ENCODE measurements around the gene ATP2B2.

ATP2B2 gene

GRCh38 chr3:10404377-10404776, 101.0 kb downstream of the ATP2B2 start:
- no peak overlapping the region for H3K9ac ChIP-seq (ENCODE audit: low read length)

GRCh38 chr3:10401990-10402761, 103.2 kb downstream of the ATP2B2 start:
- no peaks in the 10 kb centered on the region for H3K79me2 ChIP-seq (ENCODE audit: low read length)
- no peaks in the 10 kb centered on the region for H3K27me3 ChIP-seq (ENCODE audit: low read depth, low read length)
- H3K4me1 ChIP-seq (ENCODE audit: low read length) = no peaks in the 10 kb centered on the region
- no peaks in the 10 kb centered on the region for H3K36me3 ChIP-seq (replicated peaks; ENCODE audit: low read depth, low read length)
- H3K4me3 ChIP-seq (ENCODE audit: low read length) = no peak overlapping the region
- no peak overlapping the region for H3K4me2 ChIP-seq (ENCODE audit: low read length)
- no peak for TF ChIP-seq CTCF (IDR thresholded peaks at IDR 0.05; ENCODE audit: low read depth, low read length)
- no peak for TF ChIP-seq EZH2phosphoT487 (IDR thresholded peaks at IDR 0.05; ENCODE audit: low read depth)
- no peak overlapping the region for H3K27ac ChIP-seq (ENCODE audit: low read length)
- no peaks in the 10 kb centered on the region for H4K20me1 ChIP-seq (ENCODE audit: insufficient read depth, low read length)
- H2AFZ ChIP-seq (ENCODE audit: low read depth, low read length) = no peak overlapping the region
- H3K9ac ChIP-seq (ENCODE audit: low read length) = no peak overlapping the region
- H3K9me3 ChIP-seq (ENCODE audit: insufficient read depth, low read length) = no peaks in the 10 kb centered on the region

More at GRCh38 chr3:10404377-10404776, 101.0 kb downstream of the ATP2B2 start:
- H3K4me1 ChIP-seq (ENCODE audit: low read length) = no peaks in the 10 kb centered on the region
- H3K36me3 ChIP-seq (replicated peaks; ENCODE audit: low read depth, low read length) = no peaks in the 10 kb centered on the region
- no peak overlapping the region for H2AFZ ChIP-seq (ENCODE audit: low read depth, low read length)
- TF ChIP-seq CTCF (IDR thresholded peaks at IDR 0.05; ENCODE audit: low read depth, low read length) = no peak
- no peak for TF ChIP-seq EZH2phosphoT487 (IDR thresholded peaks at IDR 0.05; ENCODE audit: low read depth)
- H3K4me3 ChIP-seq (ENCODE audit: low read length) = no peak overlapping the region
- no peaks in the 10 kb centered on the region for H3K79me2 ChIP-seq (ENCODE audit: low read length)
- H3K9me3 ChIP-seq (ENCODE audit: insufficient read depth, low read length) = no peaks in the 10 kb centered on the region
- H3K4me2 ChIP-seq (ENCODE audit: low read length) = no peak overlapping the region
- no peaks in the 10 kb centered on the region for H3K27me3 ChIP-seq (ENCODE audit: low read depth, low read length)
- no peak overlapping the region for H3K27ac ChIP-seq (ENCODE audit: low read length)
- no peaks in the 10 kb centered on the region for H4K20me1 ChIP-seq (ENCODE audit: insufficient read depth, low read length)

- TF ChIP-seq EZH2phosphoT487 (IDR thresholded peaks at IDR 0.05; ENCODE audit: low read depth) (no peak), CTCF (IDR thresholded peaks at IDR 0.05; ENCODE audit: low read depth, low read length) (no peak)
- no peaks in the 10 kb centered on the region for H3K9me3 ChIP-seq (ENCODE audit: insufficient read depth, low read length)
- no peak overlapping the region for H3K9ac ChIP-seq (ENCODE audit: low read length)
- no peaks in the 10 kb centered on the region for H3K79me2 ChIP-seq (ENCODE audit: low read length)
- H3K4me1 ChIP-seq (ENCODE audit: low read length) = peaks cover 3% of the 10 kb centered on the region
- no peaks in the 10 kb centered on the region for H3K36me3 ChIP-seq (replicated peaks; ENCODE audit: low read depth, low read length)
- H3K27ac ChIP-seq (ENCODE audit: low read length) = no peak overlapping the region
- H4K20me1 ChIP-seq (ENCODE audit: insufficient read depth, low read length) = no peaks in the 10 kb centered on the region
- no peaks in the 10 kb centered on the region for H3K27me3 ChIP-seq (ENCODE audit: low read depth, low read length)
- H3K4me3 ChIP-seq (ENCODE audit: low read length) = no peak overlapping the region
- H3K4me2 ChIP-seq (ENCODE audit: low read length) = no peak overlapping the region
- H2AFZ ChIP-seq (ENCODE audit: low read depth, low read length) = no peak overlapping the region
These were observed 104.5 kb downstream of the ATP2B2 start for GRCh38 chr3:10400749-10401495.

- peaks cover 10% of the 10 kb centered on the region for H3K4me1 ChIP-seq (ENCODE audit: low read length)
- H3K4me2 ChIP-seq (ENCODE audit: low read length) = no peak overlapping the region
- H3K9me3 ChIP-seq (ENCODE audit: insufficient read depth, low read length) = no peaks in the 10 kb centered on the region
- no peaks in the 10 kb centered on the region for H4K20me1 ChIP-seq (ENCODE audit: insufficient read depth, low read length)
- H3K79me2 ChIP-seq (ENCODE audit: low read length) = no peaks in the 10 kb centered on the region
- no peaks in the 10 kb centered on the region for H3K27me3 ChIP-seq (ENCODE audit: low read depth, low read length)
- no peak overlapping the region for H3K4me3 ChIP-seq (ENCODE audit: low read length)
- no peak overlapping the region for H3K27ac ChIP-seq (ENCODE audit: low read length)
- no peak overlapping the region for H3K9ac ChIP-seq (ENCODE audit: low read length)
- no peak overlapping the region for H2AFZ ChIP-seq (ENCODE audit: low read depth, low read length)
- TF ChIP-seq EZH2phosphoT487 (IDR thresholded peaks at IDR 0.05; ENCODE audit: low read depth) (no peak), CTCF (IDR thresholded peaks at IDR 0.05; ENCODE audit: low read depth, low read length) (no peak)
- H3K36me3 ChIP-seq (replicated peaks; ENCODE audit: low read depth, low read length) = no peaks in the 10 kb centered on the region
These were observed 105.2 kb downstream of the ATP2B2 start for GRCh38 chr3:10400050-10400748.
